Neural cell (in vitro differentiated cells): ENCODE data around the gene FXN. TPM values are rescaled to one million over a fixed set of nuclear protein-coding genes. Genes with fewer than 3 reads are reported as not detected.

Experiments used
- H2AFZ ChIP-seq: fragments of 200-600, 300-800 bp; sonication (generic), shearing (Covaris generic); 2 replicates; pipeline ENCODE4 v1.6.0; 2014; ENCODE audit warnings: low read depth, mild to moderate bottlenecking, antibody characterized with exemption, low read length, moderate library complexity
- H3F3A ChIP-seq: fragments of 200-600 bp; shearing (Covaris generic); 2 replicates; pipeline ENCODE4 v1.6.1; 2016; ENCODE audit warnings: mild to moderate bottlenecking, moderate library complexity, mixed read lengths, antibody characterized with exemption, low read length; ENCODE audit not compliant: insufficient read depth, poor library complexity, severe bottlenecking
- H3K27ac ChIP-seq: fragments of 200-600, 300-800 bp; sonication (generic), shearing (Covaris generic); 2 replicates; pipeline ENCODE4 v1.5.1; 2014; ENCODE audit warnings: mild to moderate bottlenecking, low read length, moderate library complexity
- H3K27me3 ChIP-seq: fragments of 300-800, 200-600 bp; sonication (generic), shearing (Covaris generic); 2 replicates; pipeline ENCODE4 v1.6.0; 2014; ENCODE audit warnings: mild to moderate bottlenecking, low read depth, low read length, moderate library complexity; ENCODE audit not compliant: insufficient read depth
- H3K36me3 ChIP-seq: fragments of 300-800, 200-600 bp; sonication (generic), shearing (Covaris generic); 2 replicates; pipeline ENCODE4 v1.5.1; 2014; ENCODE audit warnings: mild to moderate bottlenecking, antibody characterized with exemption, low read length, moderate library complexity; ENCODE audit not compliant: insufficient read depth
- H3K4me2 ChIP-seq: fragments of 300-800, 200-600 bp; sonication (generic), shearing (Covaris generic); 2 replicates; pipeline ENCODE4 v1.6.0; 2014; ENCODE audit warnings: mild to moderate bottlenecking, low read length
- H3K4me3 ChIP-seq: fragments of 300-800, 200-600 bp; sonication (generic), shearing (Covaris generic); 2 replicates; pipeline ENCODE4 v1.5.1; 2014; ENCODE audit warnings: mild to moderate bottlenecking, low read length, moderate library complexity
- H3K79me2 ChIP-seq: fragments of 200-600 bp; shearing (Covaris generic); replicated peaks from 2 replicates; pipeline ENCODE4 v1.6.0; 2014; ENCODE audit warnings: mild to moderate bottlenecking, low read length, moderate library complexity; ENCODE audit not compliant: insufficient read depth
- H3K9ac ChIP-seq: fragments of 300-800, 200-600 bp; sonication (generic), shearing (Covaris generic); 2 replicates; pipeline ENCODE4 v1.6.1; 2016; ENCODE audit warnings: mild to moderate bottlenecking, low read length, mixed read lengths
- H3K9me2 ChIP-seq: fragments of 200-600 bp; shearing (Covaris generic); 2 replicates; pipeline ENCODE4 v1.6.1; 2016; ENCODE audit warnings: mild to moderate bottlenecking, low read length, mixed read lengths; ENCODE audit not compliant: insufficient read depth
- H3K9me3 ChIP-seq: fragments of 200-600, 300-800 bp; sonication (generic), shearing (Covaris generic); 2 replicates; pipeline ENCODE4 v1.6.1; 2016; ENCODE audit warnings: mild to moderate bottlenecking, mixed run types, low read length, moderate library complexity, mixed read lengths
- H4K20me1 ChIP-seq: fragments of 200-600 bp; shearing (Covaris generic); 2 replicates; pipeline ENCODE4 v1.6.1; 2016; ENCODE audit warnings: mild to moderate bottlenecking, mixed run types; ENCODE audit not compliant: insufficient read depth
- EP300 ChIP-seq: fragments of 450-650 bp; conservative IDR thresholded peaks from 2 replicates; pipeline ENCODE4 v1.6.1; 2014; ENCODE audit warnings: antibody characterized with exemption, mild to moderate bottlenecking, moderate library complexity; ENCODE audit not compliant: poor library complexity, severe bottlenecking
- EZH2 ChIP-seq: fragments of 200-600, 300-800 bp; shearing (Covaris generic), sonication (generic); IDR thresholded peaks from 2 replicates; pipeline ENCODE4 v1.6.1; 2014; ENCODE audit warnings: antibody characterized with exemption, low read length, borderline replicate concordance, mild to moderate bottlenecking; ENCODE audit not compliant: insufficient read depth, poor library complexity, severe bottlenecking
- MXI1 ChIP-seq: fragments of 450-650 bp; conservative IDR thresholded peaks from 2 replicates; pipeline ENCODE4 v1.6.1; 2014; ENCODE audit warnings: antibody characterized with exemption, mild to moderate bottlenecking; ENCODE audit not compliant: poor library complexity, severe bottlenecking
- POLR2AphosphoS5 ChIP-seq: IDR thresholded peaks from 2 replicates; pipeline ENCODE4 v1.6.1; 2012
- RAD21 ChIP-seq: fragments of 450-650 bp; conservative IDR thresholded peaks from 2 replicates; pipeline ENCODE4 v1.6.1; 2014; ENCODE audit warnings: antibody characterized with exemption, mild to moderate bottlenecking, moderate library complexity
- SMC3 ChIP-seq: fragments of 450-650 bp; conservative IDR thresholded peaks from 2 replicates; pipeline ENCODE4 v1.6.1; 2014; ENCODE audit warnings: antibody characterized with exemption, mild to moderate bottlenecking, moderate library complexity; ENCODE audit not compliant: poor library complexity
- TAF1 ChIP-seq: IDR thresholded peaks from 2 replicates; pipeline ENCODE4 v1.6.1; 2012; ENCODE audit warnings: low read depth
- polyA plus RNA-seq: library from polyadenylated mRNA; depleted of rRNA; stranded (reverse); fragments of >200 nt; gene quantifications from 2 replicates; pipeline ENCODE4 v1.2.3, GENCODE V29; 2014
- TF ChIP-seq, protein P1 (sequence below): IDR thresholded peaks from 2 replicates; pipeline ENCODE4 v1.6.1; 2012; ENCODE audit warnings: borderline replicate concordance
- TF ChIP-seq, protein P2 (sequence below): fragments of 450-650 bp; IDR thresholded peaks from 2 replicates; pipeline ENCODE4 v1.5.1; 2014; ENCODE audit warnings: antibody characterized with exemption, mild to moderate bottlenecking, moderate library complexity; ENCODE audit not compliant: poor library complexity, severe bottlenecking

The FXN gene
- polyA plus RNA-seq, 1 donor from 2014 or later, result 3.5 TPM

DNA sequence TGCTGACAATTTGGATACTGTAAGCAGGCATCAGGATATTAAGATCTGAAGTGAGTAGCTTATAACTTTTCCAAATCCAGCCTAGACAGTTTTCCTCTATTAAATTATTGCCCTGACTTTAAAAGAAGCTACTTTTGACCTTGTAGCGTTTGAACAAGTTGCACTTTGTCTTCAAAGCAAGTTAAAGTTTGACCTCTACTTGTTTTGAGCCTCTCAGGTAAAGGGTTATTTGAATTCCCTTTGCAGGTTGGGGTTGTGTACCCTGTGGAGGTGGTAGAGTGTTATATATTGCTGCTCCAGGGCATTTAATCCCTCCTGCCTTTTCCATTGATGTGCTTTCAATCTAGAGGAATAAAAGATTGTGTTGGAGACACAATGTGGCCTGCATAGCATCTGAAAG is 30.1 kb downstream of the FXN start:
- TF ChIP-seq SMC3 (no peak), POLR2AphosphoS5 (no peak), EZH2 (no peak), EP300 (no peak), MXI1 (no peak), TAF1 (no peak), RAD21 (no peak)
- TF ChIP-seq, protein P1, sequence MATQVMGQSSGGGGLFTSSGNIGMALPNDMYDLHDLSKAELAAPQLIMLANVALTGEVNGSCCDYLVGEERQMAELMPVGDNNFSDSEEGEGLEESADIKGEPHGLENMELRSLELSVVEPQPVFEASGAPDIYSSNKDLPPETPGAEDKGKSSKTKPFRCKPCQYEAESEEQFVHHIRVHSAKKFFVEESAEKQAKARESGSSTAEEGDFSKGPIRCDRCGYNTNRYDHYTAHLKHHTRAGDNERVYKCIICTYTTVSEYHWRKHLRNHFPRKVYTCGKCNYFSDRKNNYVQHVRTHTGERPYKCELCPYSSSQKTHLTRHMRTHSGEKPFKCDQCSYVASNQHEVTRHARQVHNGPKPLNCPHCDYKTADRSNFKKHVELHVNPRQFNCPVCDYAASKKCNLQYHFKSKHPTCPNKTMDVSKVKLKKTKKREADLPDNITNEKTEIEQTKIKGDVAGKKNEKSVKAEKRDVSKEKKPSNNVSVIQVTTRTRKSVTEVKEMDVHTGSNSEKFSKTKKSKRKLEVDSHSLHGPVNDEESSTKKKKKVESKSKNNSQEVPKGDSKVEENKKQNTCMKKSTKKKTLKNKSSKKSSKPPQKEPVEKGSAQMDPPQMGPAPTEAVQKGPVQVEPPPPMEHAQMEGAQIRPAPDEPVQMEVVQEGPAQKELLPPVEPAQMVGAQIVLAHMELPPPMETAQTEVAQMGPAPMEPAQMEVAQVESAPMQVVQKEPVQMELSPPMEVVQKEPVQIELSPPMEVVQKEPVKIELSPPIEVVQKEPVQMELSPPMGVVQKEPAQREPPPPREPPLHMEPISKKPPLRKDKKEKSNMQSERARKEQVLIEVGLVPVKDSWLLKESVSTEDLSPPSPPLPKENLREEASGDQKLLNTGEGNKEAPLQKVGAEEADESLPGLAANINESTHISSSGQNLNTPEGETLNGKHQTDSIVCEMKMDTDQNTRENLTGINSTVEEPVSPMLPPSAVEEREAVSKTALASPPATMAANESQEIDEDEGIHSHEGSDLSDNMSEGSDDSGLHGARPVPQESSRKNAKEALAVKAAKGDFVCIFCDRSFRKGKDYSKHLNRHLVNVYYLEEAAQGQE, result no peak
- TF ChIP-seq, protein P2, sequence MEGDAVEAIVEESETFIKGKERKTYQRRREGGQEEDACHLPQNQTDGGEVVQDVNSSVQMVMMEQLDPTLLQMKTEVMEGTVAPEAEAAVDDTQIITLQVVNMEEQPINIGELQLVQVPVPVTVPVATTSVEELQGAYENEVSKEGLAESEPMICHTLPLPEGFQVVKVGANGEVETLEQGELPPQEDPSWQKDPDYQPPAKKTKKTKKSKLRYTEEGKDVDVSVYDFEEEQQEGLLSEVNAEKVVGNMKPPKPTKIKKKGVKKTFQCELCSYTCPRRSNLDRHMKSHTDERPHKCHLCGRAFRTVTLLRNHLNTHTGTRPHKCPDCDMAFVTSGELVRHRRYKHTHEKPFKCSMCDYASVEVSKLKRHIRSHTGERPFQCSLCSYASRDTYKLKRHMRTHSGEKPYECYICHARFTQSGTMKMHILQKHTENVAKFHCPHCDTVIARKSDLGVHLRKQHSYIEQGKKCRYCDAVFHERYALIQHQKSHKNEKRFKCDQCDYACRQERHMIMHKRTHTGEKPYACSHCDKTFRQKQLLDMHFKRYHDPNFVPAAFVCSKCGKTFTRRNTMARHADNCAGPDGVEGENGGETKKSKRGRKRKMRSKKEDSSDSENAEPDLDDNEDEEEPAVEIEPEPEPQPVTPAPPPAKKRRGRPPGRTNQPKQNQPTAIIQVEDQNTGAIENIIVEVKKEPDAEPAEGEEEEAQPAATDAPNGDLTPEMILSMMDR, result no peak
- Histone ChIP-seq H3K27me3 (no peaks in the 10 kb centered on the region), H3K9me3 (no peaks in the 10 kb centered on the region), H3K27ac (no peak overlapping the region), H4K20me1 (no peaks in the 10 kb centered on the region), H3F3A (no peaks in the 10 kb centered on the region), H3K79me2 (no peaks in the 10 kb centered on the region), H3K4me3 (no peak overlapping the region), H3K9ac (no peak overlapping the region), H3K4me2 (no peak overlapping the region), H3K9me2 (no peaks in the 10 kb centered on the region), H2AFZ (no peak overlapping the region), H3K36me3 (no peaks in the 10 kb centered on the region)

DNA sequence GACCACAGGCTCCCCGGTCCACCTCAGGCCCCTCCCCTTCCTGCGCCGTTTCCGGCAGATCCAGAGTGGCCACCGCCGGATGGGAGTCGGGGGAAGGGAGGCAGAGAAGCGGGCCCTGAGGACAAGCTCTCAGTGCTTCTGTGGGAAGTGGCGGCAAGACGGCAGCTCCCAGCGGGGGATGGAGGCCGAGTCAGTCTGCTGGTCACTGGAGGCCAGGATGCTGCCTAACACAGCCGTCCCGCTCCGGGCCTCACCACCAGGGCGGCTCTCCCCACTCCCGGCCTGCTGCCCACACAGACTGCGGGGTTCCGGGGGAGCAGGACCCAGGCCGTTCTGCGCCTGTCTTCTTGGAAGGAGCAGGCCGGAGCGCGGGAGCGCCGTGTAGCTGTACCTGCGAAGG is 31.4 kb downstream of the FXN start:
- TF ChIP-seq POLR2AphosphoS5, result no peak
- no peaks in the 10 kb centered on the region for H3K9me3 ChIP-seq
- H3K4me3 ChIP-seq, result no peak overlapping the region
- no peaks in the 10 kb centered on the region for H3K9me2 ChIP-seq
- no peaks in the 10 kb centered on the region for H4K20me1 ChIP-seq
- no peak overlapping the region for H3K9ac ChIP-seq
- no peaks in the 10 kb centered on the region for H3K79me2 ChIP-seq
- no peak overlapping the region for H3K27ac ChIP-seq
- H3F3A ChIP-seq, result no peaks in the 10 kb centered on the region
- no peak overlapping the region for H3K4me2 ChIP-seq
- no peaks in the 10 kb centered on the region for H3K36me3 ChIP-seq
- H2AFZ ChIP-seq, result no peak overlapping the region
- no peaks in the 10 kb centered on the region for H3K27me3 ChIP-seq

DNA sequence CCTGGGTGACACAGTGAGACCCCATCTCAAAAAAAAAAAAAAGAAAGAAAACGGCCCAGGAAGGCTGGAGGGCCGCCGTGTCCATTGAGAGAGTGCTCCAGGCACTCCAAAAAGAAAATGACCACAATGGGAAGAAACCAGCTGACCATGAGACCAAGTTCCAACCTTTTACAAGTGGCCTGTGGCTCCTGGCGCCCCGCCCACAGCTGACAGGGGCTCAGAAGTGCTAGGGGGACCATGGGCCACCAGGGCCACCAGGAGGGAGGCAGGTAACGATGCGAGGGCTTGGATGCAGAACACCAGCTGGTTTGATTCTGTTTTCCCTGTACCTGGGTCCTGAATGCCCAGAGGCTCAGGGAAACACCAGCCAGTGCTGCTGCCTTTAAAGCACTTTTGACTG is 34.6 kb downstream of the FXN start:
- no peak overlapping the region for H3K27ac ChIP-seq
- no peaks in the 10 kb centered on the region for H3K79me2 ChIP-seq
- no peaks in the 10 kb centered on the region for H3K9me3 ChIP-seq
- no peaks in the 10 kb centered on the region for H3K27me3 ChIP-seq
- no peak for TF ChIP-seq MXI1
- no peaks in the 10 kb centered on the region for H3K36me3 ChIP-seq
- no peaks in the 10 kb centered on the region for H4K20me1 ChIP-seq
- H3K9ac ChIP-seq, result no peak overlapping the region
- H3K9me2 ChIP-seq, result no peaks in the 10 kb centered on the region
- no peak overlapping the region for H2AFZ ChIP-seq
- H3K4me2 ChIP-seq, result no peak overlapping the region
- no peaks in the 10 kb centered on the region for H3F3A ChIP-seq
- H3K4me3 ChIP-seq, result no peak overlapping the region
